H9 (cell line): ENCODE data around the gene TM4SF5. TPM values are rescaled to one million over a fixed set of nuclear protein-coding genes. Genes with fewer than 3 reads are reported as not detected.

ENCODE experiments used
- DNase-seq: peaks from one replicate; pipeline ENCODE4 v3.0.0-alpha.2; 2017
- H2AFZ ChIP-seq: one replicate; pipeline ENCODE4 v1.6.1; 2013; ENCODE audit warnings: mild to moderate bottlenecking, low read length, control low read depth, moderate library complexity
- H2AK5ac ChIP-seq: 2 replicates; pipeline ENCODE4 v1.6.1; 2013; ENCODE audit warnings: low read length, control low read depth, mixed read lengths; ENCODE audit not compliant: insufficient read length
- H2BK120ac ChIP-seq: one replicate; pipeline ENCODE4 v1.6.1; 2013; ENCODE audit warnings: low read depth, mild to moderate bottlenecking, low read length, control low read depth, inconsistent platforms; ENCODE audit not compliant: poor library complexity, severe bottlenecking
- H2BK12ac ChIP-seq: 2 replicates; pipeline ENCODE4 v1.6.1; 2013; ENCODE audit warnings: low read length, control low read depth, mixed read lengths, low read depth; ENCODE audit not compliant: insufficient read length
- H2BK15ac ChIP-seq: 2 replicates; pipeline ENCODE4 v1.6.1; 2013; ENCODE audit warnings: low read depth, low read length, control low read depth
- H2BK20ac ChIP-seq: one replicate; pipeline ENCODE4 v1.6.1; 2013; ENCODE audit warnings: low read depth, mild to moderate bottlenecking, low read length, control low read depth, inconsistent platforms; ENCODE audit not compliant: poor library complexity, severe bottlenecking
- H2BK5ac ChIP-seq: 2 replicates; pipeline ENCODE4 v1.6.1; 2013; ENCODE audit warnings: low read length, control low read depth, mixed read lengths; ENCODE audit not compliant: insufficient read length
- H3K14ac ChIP-seq: 2 replicates; pipeline ENCODE4 v1.6.1; 2013; ENCODE audit warnings: low read length, control low read depth; ENCODE audit not compliant: insufficient read depth
- H3K18ac ChIP-seq: 2 replicates; pipeline ENCODE4 v1.6.1; 2013; ENCODE audit warnings: low read depth, mild to moderate bottlenecking, mixed read lengths, low read length, control low read depth; ENCODE audit not compliant: insufficient read length
- H3K23ac ChIP-seq: 2 replicates; pipeline ENCODE4 v1.6.1; 2013; ENCODE audit warnings: low read length, control low read depth, mixed read lengths, low read depth; ENCODE audit not compliant: insufficient read length
- H3K23me2 ChIP-seq: 2 replicates; pipeline ENCODE4 v1.6.1; 2013; ENCODE audit warnings: low read depth, mild to moderate bottlenecking, mixed read lengths, low read length, control low read depth; ENCODE audit not compliant: insufficient read length, poor library complexity, severe bottlenecking
- H3K27ac ChIP-seq: 2 replicates; pipeline ENCODE4 v1.5.1; 2013; ENCODE audit warnings: low read length, control low read depth, mixed read lengths, low read depth; ENCODE audit not compliant: insufficient read length
- H3K27me3 ChIP-seq: 2 replicates; pipeline ENCODE4 v1.6.1; 2013; ENCODE audit warnings: low read length, control low read depth, inconsistent platforms; ENCODE audit not compliant: insufficient read depth
- H3K4ac ChIP-seq: 2 replicates; pipeline ENCODE4 v1.6.1; 2013; ENCODE audit warnings: low read depth, mild to moderate bottlenecking, control low read depth, inconsistent platforms, low read length, moderate library complexity
- H3K4me1 ChIP-seq: 2 replicates; pipeline ENCODE4 v1.6.1; 2013; ENCODE audit warnings: low read length, control low read depth, inconsistent platforms; ENCODE audit not compliant: insufficient read depth
- H3K4me2 ChIP-seq: 2 replicates; pipeline ENCODE4 v1.6.1; 2013; ENCODE audit warnings: low read length, control low read depth, mixed read lengths; ENCODE audit not compliant: insufficient read length, insufficient read depth
- H3K56ac ChIP-seq: 2 replicates; pipeline ENCODE4 v1.6.1; 2013; ENCODE audit warnings: low read depth, mild to moderate bottlenecking, mixed read lengths, low read length, control low read depth; ENCODE audit not compliant: insufficient read length
- H3K79me1 ChIP-seq: 2 replicates; pipeline ENCODE4 v1.6.1; 2013; ENCODE audit warnings: low read depth, mild to moderate bottlenecking, moderate library complexity, low read length, control low read depth, inconsistent platforms; ENCODE audit not compliant: insufficient read depth, poor library complexity, severe bottlenecking
- H3K79me2 ChIP-seq: 2 replicates; pipeline ENCODE4 v1.6.1; 2013; ENCODE audit warnings: low read length, control low read depth, inconsistent platforms; ENCODE audit not compliant: insufficient read depth
- H3K9ac ChIP-seq: 2 replicates; pipeline ENCODE4 v1.6.1; 2013; ENCODE audit warnings: low read length, control low read depth, mixed read lengths; ENCODE audit not compliant: insufficient read length; ENCODE audit errors: extremely low read depth
- H3K9me3 ChIP-seq: one replicate; pipeline ENCODE4 v1.6.1; 2013; ENCODE audit warnings: low read depth, low read length, inconsistent platforms; ENCODE audit not compliant: control insufficient read depth
- H3T11ph ChIP-seq: one replicate; pipeline ENCODE4 v1.6.1; 2013; ENCODE audit warnings: mild to moderate bottlenecking, low read length, control low read depth, inconsistent platforms
- H4K20me1 ChIP-seq: one replicate; pipeline ENCODE4 v1.6.1; 2013; ENCODE audit not compliant: control insufficient read depth, insufficient read length, insufficient read depth
- H4K5ac ChIP-seq: 2 replicates; pipeline ENCODE4 v1.6.1; 2013; ENCODE audit warnings: low read depth, mild to moderate bottlenecking, mixed read lengths, low read length, control low read depth; ENCODE audit not compliant: insufficient read length
- H4K8ac ChIP-seq: replicated peaks from 2 replicates; pipeline ENCODE4 v1.6.1; 2013; ENCODE audit warnings: low read length, control low read depth, mixed read lengths, low read depth; ENCODE audit not compliant: insufficient read length
- H4K91ac ChIP-seq: 2 replicates; pipeline ENCODE4 v1.6.1; 2013; ENCODE audit warnings: low read depth, mild to moderate bottlenecking, moderate library complexity, mixed read lengths, low read length, control low read depth; ENCODE audit not compliant: insufficient read length
- H3K27ac Mint-ChIP-seq, 3 experiments: 2 replicates in 2 of 3; 3 replicates in 1 of 3; pipeline ENCODE4 v1.8.0; 2020 to 2021; ENCODE audit warnings: mixed read lengths in 3 of 3, mild to moderate bottlenecking in 1 of 3, moderate library complexity in 1 of 3
- H3K27me3 Mint-ChIP-seq: 2 replicates; pipeline ENCODE4 v1.8.0; 2021; ENCODE audit warnings: low read depth, mild to moderate bottlenecking, moderate library complexity, mixed read lengths
- H3K36me3 Mint-ChIP-seq, 3 experiments: 2 replicates in 2 of 3; 3 replicates in 1 of 3; pipeline ENCODE4 v1.8.0; 2020 to 2021; ENCODE audit warnings: low read depth in 3 of 3, mixed read lengths in 3 of 3; ENCODE audit not compliant: insufficient read depth in 1 of 3
- H3K4me1 Mint-ChIP-seq, 2 experiments: 2 replicates each; pipeline ENCODE4 v1.8.0; 2020; ENCODE audit warnings: mixed read lengths in 2 of 2
- H3K4me3 Mint-ChIP-seq, 2 experiments: 2 replicates in 1 of 2; 3 replicates in 1 of 2; pipeline ENCODE4 v1.8.0; 2020 to 2021; ENCODE audit warnings: mild to moderate bottlenecking in 2 of 2, mixed read lengths in 2 of 2, moderate library complexity in 1 of 2
- H3K9me3 Mint-ChIP-seq, 2 experiments: 2 replicates in 1 of 2; 3 replicates in 1 of 2; pipeline ENCODE4 v1.8.0; 2020; ENCODE audit warnings: mild to moderate bottlenecking in 2 of 2, mixed read lengths in 2 of 2, moderate library complexity in 1 of 2
- CTCF ChIP-seq: fragments of 200-600 bp; sonication (generic); conservative IDR thresholded peaks from 3 replicates; pipeline ENCODE4 v1.8.0; 2021; ENCODE audit warnings: antibody characterized with exemption, mild to moderate bottlenecking
- WGBS: extraction: QIAGEN DNeasy Blood & Tissue Kit; methylation state at CpG from one replicate; pipeline ENCODE4 v1.1.7; 2013; ENCODE audit warnings: missing lambda C conversion rate, low lambda C conversion rate, mixed read lengths; ENCODE audit not compliant: insufficient read length; ENCODE audit errors: extremely low coverage; 5-methylcytosine and 5-hydroxymethylcytosine counted together
- total RNA-seq: library from RNA; stranded (reverse); gene quantifications from 2 replicates; pipeline ENCODE4 v1.2.1, GENCODE V29; 2021

The TM4SF5 gene
- total RNA-seq, 1 experiment from 2014 or later: not detected

GRCh38 chr17:4743898-4744297 is 27.8 kb upstream of the TM4SF5 start:
- peaks cover 80% of the 10 kb centered on the region for H3K27me3 Mint-ChIP-seq
- H3K79me2 ChIP-seq: no peaks in the 10 kb centered on the region
- H3K27me3 ChIP-seq: peaks cover 25% of the 10 kb centered on the region

More at GRCh38 chr17:4743898-4744297, 27.8 kb upstream of the TM4SF5 start:
- no peak overlapping the region for H2BK15ac ChIP-seq
- no CpG with 5 or more reads among the region's 9 CpGs for WGBS
- no peak for DNase-seq
- no peak overlapping the region for H3K4me2 ChIP-seq
- Mint-ChIP-seq H3K36me3 (peaks cover 0 to 3% (median 0%) of the 10 kb centered on the region in 3 experiments; a peak in 1 of 7 replicates), H3K9me3 (no peaks in the 10 kb centered on the region), H3K4me3 (peak overlapping the region in 1 of 2 experiments; percentile 53; a peak in 1 of 5 replicates), H3K27ac (no peak overlapping the region), H3K4me1 (peaks cover 25 to 27% of the 10 kb centered on the region in 2 experiments)
- no peak for TF ChIP-seq CTCF
- no peak overlapping the region for H2BK5ac ChIP-seq
- no peak overlapping the region for H3K4ac ChIP-seq
- H2BK20ac ChIP-seq: no peak overlapping the region
- no peak overlapping the region for H3T11ph ChIP-seq
- H3K23ac ChIP-seq: no peak overlapping the region
- H3K9me3 ChIP-seq: no peaks in the 10 kb centered on the region
- no peak overlapping the region for H2AK5ac ChIP-seq
- no peaks in the 10 kb centered on the region for H3K79me1 ChIP-seq
- H2AFZ ChIP-seq: no peak overlapping the region
- no peak overlapping the region for H3K14ac ChIP-seq
- H3K27ac ChIP-seq: no peak overlapping the region
- H4K20me1 ChIP-seq: no peaks in the 10 kb centered on the region
- H3K9ac ChIP-seq: no peak overlapping the region
- no peaks in the 10 kb centered on the region for H3K4me1 ChIP-seq
- no peak overlapping the region for H4K91ac ChIP-seq
- no peak overlapping the region for H4K5ac ChIP-seq
- H2BK12ac ChIP-seq: no peak overlapping the region
- H3K56ac ChIP-seq: no peak overlapping the region
- H4K8ac ChIP-seq: no peak overlapping the region
- H2BK120ac ChIP-seq: no peak overlapping the region
- peaks cover 6% of the 10 kb centered on the region for H3K23me2 ChIP-seq
- no peak overlapping the region for H3K18ac ChIP-seq
